ENCODE measurements around the gene ABHD2. TPM values are rescaled to one million over a fixed set of nuclear protein-coding genes. Genes with fewer than 3 reads are reported as not detected.
A peak's percentile ranks its signal among the peaks of the same experiment; 100 is the strongest.

The ABHD2 gene
- total RNA-seq, 6 experiments from 2014 or later: 43.1 to 63.5 (median 51.8) TPM

GRCh38 chr15:89057506-89058133, 30.6 kb upstream of the ABHD2 start:
- Mint-ChIP-seq H3K9me3 (no peaks in the 10 kb centered on the region), H3K4me3 (no peak overlapping the region), H3K27ac (no peak overlapping the region), H3K4me1 (ENCODE audit: low read depth) (peaks cover 13% of the 10 kb centered on the region), H3K27me3 (ENCODE audit: insufficient read depth) (peaks cover 2% of the 10 kb centered on the region), H3K36me3 (ENCODE audit: low read depth) (no peaks in the 10 kb centered on the region)
- peak; percentile 60 for DNase-seq
- peak; percentile 100 for TF ChIP-seq CTCF (IDR thresholded peaks at IDR 0.05)

GRCh38 chr15:89058376-89058775, 29.9 kb upstream of the ABHD2 start:
- H3K9me3 Mint-ChIP-seq: no peaks in the 10 kb centered on the region
- no peak overlapping the region for H3K4me3 Mint-ChIP-seq
- TF ChIP-seq CTCF (IDR thresholded peaks at IDR 0.05): no peak
- H3K36me3 Mint-ChIP-seq (ENCODE audit: low read depth): no peaks in the 10 kb centered on the region
- H3K27ac Mint-ChIP-seq: no peak overlapping the region
- H3K4me1 Mint-ChIP-seq (ENCODE audit: low read depth): peaks cover 10% of the 10 kb centered on the region; the same call in 1 of the 2 replicates
- H3K27me3 Mint-ChIP-seq (ENCODE audit: insufficient read depth): peaks cover 2% of the 10 kb centered on the region
- DNase-seq: no peak

- H3K4me1 Mint-ChIP-seq (ENCODE audit: low read depth): peaks cover 10% of the 10 kb centered on the region; the same call in 1 of the 2 replicates
- H3K9me3 Mint-ChIP-seq: no peaks in the 10 kb centered on the region
- peaks cover 2% of the 10 kb centered on the region; the same call in 1 of the 2 replicates for H3K27me3 Mint-ChIP-seq (ENCODE audit: insufficient read depth)
- H3K4me3 Mint-ChIP-seq: no peak overlapping the region
- no peak for DNase-seq
- no peak for TF ChIP-seq CTCF (IDR thresholded peaks at IDR 0.05)
- H3K36me3 Mint-ChIP-seq (ENCODE audit: low read depth): no peaks in the 10 kb centered on the region
- no peak overlapping the region for H3K27ac Mint-ChIP-seq
Measured at GRCh38 chr15:89058876-89059405, 29.3 kb upstream of the ABHD2 start.

GRCh38 chr15:89066280-89066679, 22.0 kb upstream of the ABHD2 start:
- Mint-ChIP-seq H3K4me3 (no peak overlapping the region), H3K36me3 (ENCODE audit: low read depth) (peaks cover 27% of the 10 kb centered on the region), H3K4me1 (ENCODE audit: low read depth) (peaks cover 21% of the 10 kb centered on the region), H3K27ac (no peak overlapping the region), H3K27me3 (ENCODE audit: insufficient read depth) (peaks cover 2% of the 10 kb centered on the region; the same call in 1 of the 2 replicates), H3K9me3 (peaks cover 30% of the 10 kb centered on the region)
- no peak for TF ChIP-seq CTCF (IDR thresholded peaks at IDR 0.05)
- DNase-seq: no peak

- peak; percentile 47 for DNase-seq
- peaks cover 30% of the 10 kb centered on the region for H3K9me3 Mint-ChIP-seq
- no peak for TF ChIP-seq CTCF (IDR thresholded peaks at IDR 0.05)
- H3K27me3 Mint-ChIP-seq (ENCODE audit: insufficient read depth): no peaks in the 10 kb centered on the region; the same call in 1 of the 2 replicates
- peak overlapping the region; percentile 85; the same call in 1 of the 2 replicates for H3K27ac Mint-ChIP-seq
- H3K4me3 Mint-ChIP-seq: no peak overlapping the region
- H3K36me3 Mint-ChIP-seq (ENCODE audit: low read depth): peaks cover 27% of the 10 kb centered on the region
- H3K4me1 Mint-ChIP-seq (ENCODE audit: low read depth): peaks cover 21% of the 10 kb centered on the region
Measured at GRCh38 chr15:89067751-89068150, 20.5 kb upstream of the ABHD2 start.

Data from HFFc6 (cell line).